CD4-positive, alpha-beta T cell treated with Interleukin-12 subunit alpha and Interleukin-12 subunit beta, for 1 hour (primary cell): ENCODE results near the gene MYRF.

Experiments used
- DNase-seq: peaks from one replicate; pipeline ENCODE4 v3.0.0-alpha.2; 2020

The MYRF gene

GRCh38 chr11:61800331-61801281 is 48.2 kb downstream of the MYRF start:
- DNase-seq: no peak

- no peak for DNase-seq
Observed at GRCh38 chr11:61802605-61803004, 50.2 kb downstream of the MYRF start.

- DNase-seq: no peak
Observed at GRCh38 chr11:61803889-61804647, 51.6 kb downstream of the MYRF start.

GRCh38 chr11:61805146-61805545 is 52.7 kb downstream of the MYRF start:
- no peak for DNase-seq

GRCh38 chr11:61806785-61807184 is 54.3 kb downstream of the MYRF start:
- no peak for DNase-seq

- no peak for DNase-seq
Observed at GRCh38 chr11:61810671-61811175, 58.3 kb downstream of the MYRF start.

GRCh38 chr11:61811831-61812230 is 59.4 kb downstream of the MYRF start:
- DNase-seq: no peak

- DNase-seq: no peak
Observed at GRCh38 chr11:61812736-61813411, 60.4 kb downstream of the MYRF start.

GRCh38 chr11:61814247-61814957 is 62.0 kb downstream of the MYRF start:
- no peak for DNase-seq

GRCh38 chr11:61814958-61815789 is 62.7 kb downstream of the MYRF start:
- DNase-seq: peak; percentile 44

- peak; percentile 53 for DNase-seq
Observed at GRCh38 chr11:61815790-61816735, 63.6 kb downstream of the MYRF start.

- DNase-seq: peak; percentile 80
Observed at GRCh38 chr11:61816736-61817455, 64.5 kb downstream of the MYRF start, which contains the start of gene FADS1. FADS1 (minus strand) TSS chr11:61817003; CDS start chr11:61816929, 74 bp downstream.

GRCh38 chr11:61817471-61818202 is 65.2 kb downstream of the MYRF start:
- DNase-seq: no peak

- no peak for DNase-seq
Observed at GRCh38 chr11:61820174-61820573, 67.7 kb downstream of the MYRF start.

- DNase-seq: peak; percentile 8
Observed at GRCh38 chr11:61826930-61827570, 74.6 kb downstream of the MYRF start.

- DNase-seq: peak; percentile 69
Observed at GRCh38 chr11:61827571-61828378, 75.3 kb downstream of the MYRF start, which contains the start of gene FADS2. FADS2 (plus strand) TSS chr11:61828300; CDS start chr11:61828391, 91 bp downstream.

GRCh38 chr11:61828379-61828628 is 75.9 kb downstream of the MYRF start:
- DNase-seq: no peak
